GM12892 (cell line): ENCODE measurements around the gene APOBEC3A. TPM values are rescaled to one million over a fixed set of nuclear protein-coding genes. Genes with fewer than 3 reads are reported as not detected.

ENCODE experiments used
- DNase-seq: peaks from one replicate; pipeline ENCODE4 v3.0.0; 2011; ENCODE audit not compliant: insufficient read length
- FAIRE-seq: peaks from 2 replicates; lab custom pipeline; 2011; peaks lifted over from hg19 to GRCh38; lab: Jason Lieb, UNC
- POLR2A ChIP-seq: IDR thresholded peaks from 2 replicates; pipeline ENCODE4 v1.6.1; 2011; ENCODE audit warnings: low read depth, low read length, control low read depth
- POLR2AphosphoS5 ChIP-seq: IDR thresholded peaks from 2 replicates; pipeline ENCODE4 v1.6.1; 2011; ENCODE audit warnings: low read depth, low read length, control low read depth
- TAF1 ChIP-seq: IDR thresholded peaks from 2 replicates; pipeline ENCODE4 v1.6.1; 2011; ENCODE audit warnings: low read depth, mild to moderate bottlenecking, control low read depth, low read length, borderline replicate concordance
- polyA plus RNA-seq: library from polyadenylated mRNA; unstranded; fragments of >200 nt; gene quantifications from one replicate; pipeline ENCODE4 v1.2.1, GENCODE V29; 2012; ENCODE audit warnings: missing spikeins, inconsistent platforms; ENCODE audit not compliant: missing spikeins

Gene APOBEC3A
- polyA plus RNA-seq = not detected

DNA sequence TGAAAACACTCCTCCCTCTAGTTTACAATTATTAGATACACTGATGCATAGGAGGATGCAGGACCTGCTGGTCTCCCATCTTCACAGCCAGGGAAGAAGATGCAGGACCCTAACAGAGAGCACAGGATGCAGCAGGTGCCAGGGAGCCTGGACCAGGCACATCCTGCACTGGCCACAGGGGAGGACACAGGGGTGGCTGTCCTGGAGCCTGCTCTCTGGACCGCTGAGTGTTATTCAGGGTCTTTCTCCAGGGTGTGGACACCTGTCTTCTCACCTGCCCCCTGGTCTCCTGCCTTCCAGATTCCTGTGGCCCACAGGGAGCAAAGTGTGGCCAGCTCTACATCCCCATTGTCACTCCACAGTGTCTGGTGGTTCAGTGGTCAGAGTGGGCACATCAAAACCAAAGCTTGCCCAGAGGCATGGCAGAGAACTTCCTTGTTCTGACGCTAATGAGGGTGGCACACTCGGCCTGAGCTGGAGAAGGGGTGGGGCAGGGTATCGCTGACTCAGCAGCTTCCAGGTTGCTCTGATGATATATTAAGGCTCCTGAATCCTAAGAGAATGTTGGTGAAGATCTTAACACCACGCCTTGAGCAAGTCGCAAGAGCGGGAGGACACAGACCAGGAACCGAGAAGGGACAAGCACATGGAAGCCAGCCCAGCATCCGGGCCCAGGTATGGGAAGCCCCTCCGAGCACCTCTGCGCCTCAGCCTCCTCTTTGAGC is at the start of gene APOBEC3A:
Gene APOBEC3A, plus strand, starts transcription at position 564 of the 725 bp plus-strand sequence. Its CDS starts 83 bp downstream, at position 647.
- no peak for DNase-seq
- FAIRE-seq = no peak
- no peak for TF ChIP-seq POLR2AphosphoS5

DNA sequence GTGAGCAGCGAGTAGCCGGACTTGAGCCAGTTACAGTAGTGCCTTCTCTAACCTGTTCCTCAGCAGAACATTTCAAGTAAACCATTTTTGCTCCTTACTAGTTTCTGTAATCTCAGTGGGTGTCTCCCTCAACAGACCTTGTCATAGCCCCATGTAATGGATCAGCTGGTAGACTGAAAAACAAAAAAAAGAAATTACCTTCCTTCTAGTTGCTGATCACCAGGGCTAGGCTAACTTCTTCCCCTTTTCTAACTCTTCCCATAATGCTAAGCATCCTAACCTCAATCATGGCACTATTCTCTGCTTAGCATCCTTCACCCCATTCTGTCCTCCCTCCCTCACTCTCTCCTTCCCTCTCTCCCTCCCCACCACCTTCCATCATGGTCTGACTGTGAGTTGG is 49.6 kb upstream of the APOBEC3A start:
- TF ChIP-seq TAF1 (no peak), POLR2A (no peak), POLR2AphosphoS5 (no peak)
- no peak for DNase-seq
- no peak for FAIRE-seq

DNA sequence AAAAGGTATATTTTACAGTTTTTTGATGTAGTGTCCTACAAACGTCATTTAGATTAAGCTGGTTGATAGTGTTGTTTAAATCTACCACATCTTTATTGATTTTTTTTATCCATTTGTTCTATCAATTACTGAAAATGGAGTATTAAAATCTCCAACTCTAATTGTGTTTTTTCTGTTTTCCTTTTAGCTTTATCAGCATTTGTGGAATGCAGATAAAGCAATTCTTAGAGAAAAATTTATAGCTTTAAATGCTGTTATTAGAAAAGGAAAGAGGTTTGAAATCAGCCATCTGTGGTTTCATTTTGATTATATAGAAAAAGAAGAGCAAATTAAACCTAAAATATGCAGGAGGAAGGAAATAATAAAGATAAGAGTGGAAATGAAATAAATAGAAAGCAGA is 46.0 kb upstream of the APOBEC3A start:
- no peak for FAIRE-seq
- no peak for DNase-seq
- no peak for TF ChIP-seq POLR2A
- TF ChIP-seq TAF1 = no peak
- TF ChIP-seq POLR2AphosphoS5 = no peak

DNA sequence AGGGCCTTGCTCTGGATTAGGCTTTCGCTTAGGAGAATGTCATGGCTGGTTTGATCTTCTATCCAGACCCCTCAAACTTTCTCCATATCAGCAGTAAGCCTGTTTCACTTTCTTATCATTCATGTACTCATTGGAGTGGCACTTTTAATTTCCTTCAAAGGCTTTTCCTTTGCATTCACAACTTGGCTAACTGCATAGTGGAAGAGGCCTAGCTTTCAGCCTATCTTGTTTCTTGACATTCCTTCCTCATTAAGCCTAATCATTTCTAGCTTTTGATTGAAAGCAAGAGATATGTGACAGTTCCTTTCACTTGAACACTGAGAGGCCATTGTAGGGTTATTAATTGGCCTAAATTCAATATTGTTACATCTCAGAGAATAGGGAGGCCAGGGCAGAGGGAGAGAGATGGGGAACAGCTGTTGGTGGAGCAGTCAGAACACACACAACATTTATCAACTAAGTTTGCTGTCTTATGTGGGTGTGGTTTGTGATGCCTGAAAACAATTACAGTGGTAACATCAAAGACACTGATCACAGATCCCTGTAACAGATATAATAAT is 37.7 kb upstream of the APOBEC3A start:
- no peak for DNase-seq
- no peak for FAIRE-seq
- TF ChIP-seq POLR2A (no peak), POLR2AphosphoS5 (no peak), TAF1 (no peak)

DNA sequence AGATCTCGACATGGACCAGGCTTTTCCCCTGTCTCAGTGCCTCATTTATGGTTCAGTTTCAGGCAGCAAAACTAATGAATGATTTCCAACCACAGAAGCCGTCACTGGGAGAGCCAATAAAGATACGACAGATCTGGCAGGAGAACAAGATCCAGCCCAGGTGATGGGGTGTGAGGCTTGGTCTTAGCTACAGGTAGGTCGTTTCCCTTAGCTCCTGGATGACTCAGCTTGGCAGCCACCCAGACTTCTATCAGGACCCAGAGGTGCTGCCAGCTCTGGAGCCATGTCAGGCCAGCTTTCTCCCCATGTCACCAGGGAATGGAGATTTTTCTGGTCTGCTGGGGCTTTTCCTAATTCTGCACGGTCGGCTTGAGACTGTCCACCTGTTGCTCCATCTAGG is 36.3 kb upstream of the APOBEC3A start:
- DNase-seq (no peak), FAIRE-seq (no peak)

DNA sequence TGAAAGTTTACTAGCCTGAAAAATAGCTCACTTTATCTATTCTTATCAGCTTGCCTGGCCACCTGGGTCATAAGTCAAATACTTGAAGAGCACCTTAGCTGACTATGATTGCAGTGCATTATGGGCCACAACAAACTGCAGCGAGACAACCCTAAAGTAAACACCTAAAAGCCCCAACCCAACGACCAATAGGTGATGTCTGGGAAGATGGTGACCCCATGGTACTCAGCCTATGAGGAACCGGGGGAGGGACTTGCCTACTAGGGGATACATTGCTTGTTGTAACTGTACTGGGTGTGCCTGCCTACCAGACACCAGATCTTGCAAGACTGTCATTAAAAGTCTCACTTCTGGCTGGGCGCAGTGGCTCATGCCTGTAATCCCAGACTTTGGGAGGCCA is 35.6 kb upstream of the APOBEC3A start:
- DNase-seq = no peak
- TF ChIP-seq POLR2AphosphoS5 (no peak), POLR2A (no peak), TAF1 (no peak)
- FAIRE-seq = no peak

More for the DNA sequence above, 36.3 kb upstream of the APOBEC3A start:
- TF ChIP-seq TAF1 (no peak), POLR2AphosphoS5 (no peak), POLR2A (no peak)

DNA sequence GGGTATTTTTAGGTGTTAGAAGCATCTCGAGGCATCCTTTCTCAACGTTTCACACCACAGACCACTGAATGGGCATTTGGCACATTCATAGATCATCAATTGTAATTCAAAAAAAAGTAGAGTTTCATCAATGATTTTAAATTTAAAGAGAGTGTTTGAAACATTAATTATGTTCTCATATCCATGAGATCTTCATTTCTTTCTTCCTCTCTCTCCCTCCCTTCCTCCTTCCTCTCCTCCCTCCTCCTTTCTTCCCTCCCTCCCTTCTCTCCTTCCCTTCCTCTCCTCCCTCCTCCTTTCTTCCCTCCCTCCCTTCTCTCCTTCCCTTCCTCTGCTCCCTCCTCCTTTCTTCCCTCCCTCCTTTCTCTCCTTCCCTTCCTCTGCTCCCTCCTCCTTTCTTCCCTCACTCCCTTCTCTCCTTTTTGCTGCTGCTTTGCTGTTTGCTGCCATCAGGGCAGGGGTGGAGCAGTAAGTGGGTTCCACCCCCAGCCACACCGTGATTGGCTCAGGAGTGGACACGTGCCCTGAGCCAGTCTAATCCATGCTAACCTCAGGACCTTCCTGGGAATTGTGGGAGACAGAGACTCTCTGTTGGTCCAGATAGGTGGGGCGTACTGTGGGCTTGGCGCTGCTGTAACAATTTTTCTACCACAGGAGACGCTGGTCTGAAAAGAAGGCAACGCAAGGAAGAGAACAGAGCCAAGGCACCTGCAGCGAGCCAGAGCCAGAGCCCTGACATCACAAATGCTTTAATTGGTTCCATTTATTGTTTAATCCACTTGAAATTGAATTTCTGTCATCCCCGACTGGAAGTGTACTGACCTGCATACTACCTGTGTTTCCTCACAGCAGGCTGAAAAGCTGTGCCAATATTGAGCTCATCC is 33.7 kb upstream of the APOBEC3A start:
- no peak for DNase-seq
- no peak for FAIRE-seq
- no peak for TF ChIP-seq POLR2AphosphoS5
- no peak for TF ChIP-seq TAF1
- TF ChIP-seq POLR2A = no peak

DNA sequence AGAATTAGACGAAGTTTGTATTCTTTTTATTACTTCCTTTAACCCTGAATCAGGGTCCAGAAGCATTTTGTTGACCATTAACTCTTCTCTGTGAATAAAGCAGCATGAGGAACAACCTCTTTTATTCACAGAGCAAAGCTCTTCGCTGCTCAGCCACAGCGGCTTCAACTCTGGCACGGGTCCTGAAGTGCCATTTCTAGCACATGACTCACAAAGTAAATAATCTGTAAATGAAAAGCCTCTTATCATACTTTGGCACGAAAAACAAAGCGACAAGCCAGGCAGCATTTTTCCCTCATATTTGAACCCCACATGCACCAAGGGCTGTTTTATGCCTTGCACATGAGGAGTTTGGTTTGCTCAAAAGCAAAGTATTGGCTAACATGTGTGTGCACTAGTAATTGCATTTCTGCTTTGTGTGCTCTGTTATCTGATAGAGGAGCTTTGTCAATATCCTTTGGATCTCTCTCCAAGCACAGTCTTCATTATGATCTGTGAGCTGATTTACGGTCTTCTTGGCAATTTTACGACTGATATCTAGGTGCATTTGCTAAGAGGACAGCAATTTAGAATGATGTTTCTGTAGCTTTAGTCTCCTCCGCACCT is 33.0 kb upstream of the APOBEC3A start:
- TF ChIP-seq POLR2AphosphoS5 (no peak), POLR2A (no peak), TAF1 (no peak)
- DNase-seq = no peak
- no peak for FAIRE-seq

DNA sequence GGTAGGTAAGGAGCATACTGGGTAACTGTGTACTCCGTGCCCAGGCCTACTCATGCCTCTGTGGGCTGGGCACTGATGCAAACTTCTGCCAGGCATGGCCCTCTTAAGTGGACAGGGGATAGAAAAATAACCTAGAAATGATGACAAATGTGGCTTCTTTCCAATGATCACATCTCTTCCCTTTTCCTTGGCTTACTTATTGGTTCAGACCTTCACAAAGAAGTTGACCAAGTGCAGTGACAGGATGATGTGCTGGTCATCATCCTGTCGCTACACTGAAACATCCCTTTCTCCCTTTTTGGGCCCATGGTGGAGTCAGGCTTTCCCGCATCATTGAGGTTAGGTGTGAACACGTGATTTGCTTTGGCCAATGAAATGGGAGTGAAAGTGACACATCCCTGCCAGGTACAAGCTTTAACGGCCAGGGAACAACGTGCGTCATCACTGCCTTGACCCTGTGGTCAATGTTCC is 31.8 kb upstream of the APOBEC3A start:
- no peak for FAIRE-seq

DNA sequence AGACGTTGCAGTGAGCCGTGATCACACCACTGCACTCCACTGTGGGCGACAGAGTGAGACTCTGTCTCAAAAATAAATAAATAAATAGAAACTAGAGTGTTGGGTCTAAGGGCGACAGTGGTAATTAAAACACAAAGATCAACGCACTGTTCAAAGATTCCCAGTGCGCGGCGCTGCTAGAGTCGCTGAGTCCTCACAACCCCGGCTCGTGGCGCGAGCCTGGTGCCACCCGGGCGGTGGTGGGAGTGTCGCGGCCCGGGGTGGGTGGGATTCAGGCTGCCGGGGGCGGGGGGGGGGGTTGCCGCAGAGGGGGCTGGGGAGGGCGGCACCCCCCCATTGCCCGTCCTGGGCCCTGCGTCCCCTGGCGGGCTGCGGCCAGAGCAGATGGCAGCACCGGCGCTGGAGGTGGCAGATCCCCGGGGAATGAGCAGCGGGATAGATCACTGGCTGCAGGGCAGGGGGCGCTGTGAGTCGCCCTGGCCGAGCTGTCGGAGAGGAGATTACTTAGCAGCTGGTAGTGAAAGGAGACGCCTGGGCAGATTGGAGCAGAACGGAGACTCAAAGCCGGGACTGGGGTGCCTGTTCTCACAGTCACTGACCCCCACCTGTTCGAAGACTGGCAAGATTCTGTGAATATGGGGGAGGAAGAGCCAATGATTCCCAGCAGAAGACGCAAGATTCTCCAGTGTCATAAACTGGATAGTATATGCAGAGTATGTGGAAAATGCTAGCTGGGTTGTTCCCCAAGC is 30.2 kb upstream of the APOBEC3A start:
- peak; percentile 51 for DNase-seq
- peak; percentile 86 for FAIRE-seq
- TF ChIP-seq POLR2AphosphoS5 = no peak

More for the DNA sequence above, 31.8 kb upstream of the APOBEC3A start:
- TF ChIP-seq POLR2AphosphoS5 (no peak), POLR2A (no peak), TAF1 (no peak)
- DNase-seq = no peak

DNA sequence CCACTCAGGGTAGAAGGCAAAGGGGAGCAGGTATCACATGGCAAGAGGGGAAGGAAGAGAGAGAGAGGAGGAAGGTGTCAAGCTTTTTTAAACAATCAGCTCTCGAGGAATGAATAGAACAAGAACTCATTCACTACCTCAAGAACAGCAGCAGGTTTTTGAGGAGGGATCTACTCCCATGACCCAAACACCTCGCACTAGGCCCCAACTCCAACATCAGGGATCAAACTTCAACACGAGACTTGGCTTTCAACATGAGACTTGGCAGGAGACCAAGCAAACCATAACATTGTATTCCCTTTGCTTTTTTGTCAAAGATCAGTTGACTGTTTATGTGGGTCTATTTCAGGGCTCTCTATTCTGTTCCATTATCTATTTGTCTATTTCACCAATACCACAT is 26.9 kb upstream of the APOBEC3A start:
- TF ChIP-seq POLR2A (no peak), TAF1 (no peak), POLR2AphosphoS5 (no peak)
- DNase-seq (no peak), FAIRE-seq (peak; percentile 21)
